ENCODE measurements around the gene UBXN11. TPM values are rescaled to one million over a fixed set of nuclear protein-coding genes. Genes with fewer than 3 reads are reported as not detected.

Gene UBXN11
- total and polyA plus RNA-seq, 2 donors (not counting 1 experiment from before 2014, with no cell fraction given), result 68.0 to 81.4 TPM

- no peak overlapping the region for H3K27ac Mint-ChIP-seq
- Histone ChIP-seq H4K20me1 (ENCODE audit: control insufficient read depth, insufficient read depth, low read length, poor library complexity, severe bottlenecking) (no peaks in the 10 kb centered on the region), H3K27ac (ENCODE audit: low read length in 2 of 2) (no peak overlapping the region), H3K4me1 (ENCODE audit: control insufficient read depth in 2 of 2, insufficient read depth in 2 of 2, low read length in 2 of 2) (peaks cover 4 to 5% of the 10 kb centered on the region in 2 donors), H3K79me2 (ENCODE audit: control insufficient read depth, insufficient read depth, low read length) (no peaks in the 10 kb centered on the region), H3K4me3 (ENCODE audit: control extremely low read depth in 1 of 5, extremely low read depth in 1 of 5, insufficient read depth in 1 of 5, low read depth in 2 of 5, low read length in 4 of 5) (no peak overlapping the region), H3K27me3 (replicated peaks in 1 of 4; ENCODE audit: control extremely low read depth in 1 of 4, control insufficient read depth in 3 of 4, insufficient read depth in 4 of 4, low read length in 3 of 4) (no peaks in the 10 kb centered on the region), H3K9me3 (ENCODE audit: control extremely low read depth in 1 of 3, control insufficient read depth in 2 of 3, insufficient read depth in 1 of 3, low read length in 2 of 3) (peaks cover 0 to 6% (median 0%) of the 10 kb centered on the region in 3 donors), H3K4me2 (replicated peaks; ENCODE audit: low read depth, low read length, poor library complexity, severe bottlenecking) (no peak overlapping the region), H2AFZ (ENCODE audit: insufficient read depth, low read depth, low read length, poor library complexity, severe bottlenecking) (no peak overlapping the region), H3K9ac (ENCODE audit: low read length) (no peak overlapping the region), H3K36me3 (replicated peaks in 1 of 2; ENCODE audit: control extremely low read depth in 1 of 2, control insufficient read depth in 1 of 2, extremely low read depth in 1 of 2, insufficient read depth in 2 of 2, low read length in 1 of 2) (peaks cover 3 to 38% of the 10 kb centered on the region in 2 experiments)
- DNase-seq (peak; percentile 12), ATAC-seq (ENCODE audit: low read depth) (no peak)
- H3K9me3 Mint-ChIP-seq (ENCODE audit: insufficient read depth), result peaks cover 6% of the 10 kb centered on the region
- peaks cover 4% of the 10 kb centered on the region for H3K4me1 Mint-ChIP-seq
- WGBS (ENCODE audit: insufficient coverage), result no CpG with 5 or more reads among the region's 1 CpG
- no peak overlapping the region for H3K4me3 Mint-ChIP-seq
- ChIA-PET POLR2A (no interaction called here), CTCF (interaction anchor here (0.6 to 1.0 kb wide), 3 partner anchors 9 to 98 kb away, joined by 3 to 4 read pairs (median 3); no protein-coding TSS in a partner anchor)
- intact Hi-C loops (cut with micrococcal nuclease), result no loop called here
- TF ChIP-seq CTCF (IDR thresholded peaks at IDR 0.05) (no peak), EZH2 (IDR thresholded peaks at IDR 0.05; ENCODE audit: borderline replicate concordance, insufficient read depth, low read depth, low read length, poor library complexity, severe bottlenecking) (no peak)
- no peaks in the 10 kb centered on the region for H3K27me3 Mint-ChIP-seq
Observed at GRCh38 chr1:26265405-26265804, 41.0 kb downstream of the UBXN11 start.

- intact Hi-C loops (cut with micrococcal nuclease), result no loop called here
- peaks cover 2 to 27% of the 10 kb centered on the region in 2 experiments for H3K36me3 ChIP-seq (replicated peaks in 1 of 2; ENCODE audit: control extremely low read depth in 1 of 2, control insufficient read depth in 1 of 2, extremely low read depth in 1 of 2, insufficient read depth in 2 of 2, low read length in 1 of 2)
- 100% methylated on average over 4 of the region's 5 CpGs for WGBS (ENCODE audit: insufficient coverage)
- H3K27me3 ChIP-seq (replicated peaks in 1 of 4; ENCODE audit: control extremely low read depth in 1 of 4, control insufficient read depth in 3 of 4, insufficient read depth in 4 of 4, low read length in 3 of 4), result no peaks in the 10 kb centered on the region
- POLR2A ChIA-PET, result no interaction called here
- H3K27me3 Mint-ChIP-seq, result no peaks in the 10 kb centered on the region
- no peak overlapping the region for H3K4me3 Mint-ChIP-seq
- H2AFZ ChIP-seq (ENCODE audit: insufficient read depth, low read depth, low read length, poor library complexity, severe bottlenecking), result no peak overlapping the region
- TF ChIP-seq CTCF (IDR thresholded peaks at IDR 0.05) (no peak), EZH2 (IDR thresholded peaks at IDR 0.05; ENCODE audit: borderline replicate concordance, insufficient read depth, low read depth, low read length, poor library complexity, severe bottlenecking) (no peak)
- CTCF ChIA-PET, result interaction anchor here (0.8 to 1.4 kb wide), 2 partner anchors 101 to 154 kb away, joined by 3 to 4 read pairs; no protein-coding TSS in a partner anchor
- H4K20me1 ChIP-seq (ENCODE audit: control insufficient read depth, insufficient read depth, low read length, poor library complexity, severe bottlenecking), result no peaks in the 10 kb centered on the region
- no peak overlapping the region for H3K4me3 ChIP-seq (ENCODE audit: control extremely low read depth in 1 of 5, extremely low read depth in 1 of 5, insufficient read depth in 1 of 5, low read depth in 2 of 5, low read length in 4 of 5)
- H3K9me3 Mint-ChIP-seq (ENCODE audit: insufficient read depth), result no peaks in the 10 kb centered on the region
- H3K27ac ChIP-seq (ENCODE audit: low read length in 2 of 2), result no peak overlapping the region
- no peak overlapping the region for H3K27ac Mint-ChIP-seq
- H3K4me2 ChIP-seq (replicated peaks; ENCODE audit: low read depth, low read length, poor library complexity, severe bottlenecking), result no peak overlapping the region
- no peak for DNase-seq
- no peaks in the 10 kb centered on the region for H3K9me3 ChIP-seq (ENCODE audit: control extremely low read depth in 1 of 3, control insufficient read depth in 2 of 3, insufficient read depth in 1 of 3, low read length in 2 of 3)
- peaks cover 13 to 19% of the 10 kb centered on the region in 2 donors for H3K4me1 ChIP-seq (ENCODE audit: control insufficient read depth in 2 of 2, insufficient read depth in 2 of 2, low read length in 2 of 2)
- no peak for ATAC-seq (ENCODE audit: low read depth)
- no peak overlapping the region for H3K9ac ChIP-seq (ENCODE audit: low read length)
- peaks cover 20% of the 10 kb centered on the region for H3K4me1 Mint-ChIP-seq
- H3K79me2 ChIP-seq (ENCODE audit: control insufficient read depth, insufficient read depth, low read length), result no peaks in the 10 kb centered on the region
Observed at GRCh38 chr1:26263212-26263611, 43.2 kb downstream of the UBXN11 start.
